DND-41 (cell line): ENCODE results near the gene KRTAP5-10.

Experiments used
- ATAC-seq: fragments of 200-7000 bp; cut with Tn5 transposase; 3 replicates; pipeline ENCODE4 v1.9.1; 2021; ENCODE audit warnings: low read depth; ENCODE audit not compliant: insufficient read depth
- DNase-seq: peaks from one replicate; pipeline ENCODE4 v3.0.0-alpha.2; 2020
- H2AFZ ChIP-seq: 2 replicates; pipeline ENCODE4 v1.6.0; 2012; ENCODE audit warnings: low read depth, low read length
- H3K27ac ChIP-seq: 2 replicates; pipeline ENCODE4 v1.5.1; 2012; ENCODE audit warnings: low read length, inconsistent platforms
- H3K27me3 ChIP-seq: fragments of 200-600 bp; sonication (generic); 2 replicates; pipeline ENCODE4 v1.6.0; 2012; ENCODE audit warnings: low read length, mild to moderate bottlenecking, inconsistent platforms; ENCODE audit not compliant: insufficient read depth, poor library complexity
- H3K36me3 ChIP-seq: 2 replicates; pipeline ENCODE4 v1.5.1; 2012; ENCODE audit warnings: low read length, inconsistent platforms; ENCODE audit not compliant: insufficient read depth
- H3K4me1 ChIP-seq: 2 replicates; pipeline ENCODE4 v1.5.1; 2012; ENCODE audit warnings: mild to moderate bottlenecking, low read length; ENCODE audit not compliant: insufficient read depth
- H3K4me2 ChIP-seq: 2 replicates; pipeline ENCODE4 v1.6.0; 2012; ENCODE audit warnings: mild to moderate bottlenecking, moderate library complexity, low read length, inconsistent platforms; ENCODE audit not compliant: insufficient read depth
- H3K4me3 ChIP-seq, 2 experiments: fragments of 200-600 bp in 1 of 2; shearing (Covaris generic) in 1 of 2; 2 replicates each; pipeline ENCODE4 v1.5.1; 2012 to 2016; ENCODE audit warnings: inconsistent platforms in 2 of 2, low read length in 2 of 2, mild to moderate bottlenecking in 2 of 2, low read depth in 1 of 2, moderate library complexity in 1 of 2
- H3K79me2 ChIP-seq: 2 replicates; pipeline ENCODE4 v1.6.0; 2012; ENCODE audit warnings: low read length, inconsistent platforms; ENCODE audit not compliant: insufficient read depth
- H3K9ac ChIP-seq: 2 replicates; pipeline ENCODE4 v1.6.0; 2012; ENCODE audit warnings: low read depth, mild to moderate bottlenecking, inconsistent platforms, low read length, moderate library complexity
- H3K9me3 ChIP-seq: 2 replicates; pipeline ENCODE4 v1.5.1; 2012; ENCODE audit warnings: low read length, moderate library complexity, mild to moderate bottlenecking, inconsistent platforms; ENCODE audit not compliant: insufficient read depth, severe bottlenecking
- H4K20me1 ChIP-seq: 2 replicates; pipeline ENCODE4 v1.6.0; 2012; ENCODE audit warnings: low read length; ENCODE audit not compliant: insufficient read depth
- CTCF ChIP-seq: IDR thresholded peaks from 2 replicates; pipeline ENCODE4 v1.5.1; 2012; ENCODE audit warnings: borderline replicate concordance, low read length, moderate library complexity, mild to moderate bottlenecking; ENCODE audit not compliant: poor library complexity, severe bottlenecking; ENCODE audit errors: extremely low read depth
- EZH2 ChIP-seq: IDR thresholded peaks from 3 replicates; pipeline ENCODE4 v1.6.1; 2012; ENCODE audit warnings: borderline replicate concordance, low read depth, mild to moderate bottlenecking, moderate library complexity, low read length, inconsistent platforms; ENCODE audit not compliant: severe bottlenecking

KRTAP5-10 gene

GRCh38 chr11:71548716-71549151 lies 16.6 kb upstream of the KRTAP5-10 start:
- Histone ChIP-seq H3K27me3 (peaks cover 4% of the 10 kb centered on the region), H3K9me3 (no peaks in the 10 kb centered on the region), H3K9ac (no peak overlapping the region), H3K4me3 (no peak overlapping the region), H4K20me1 (no peaks in the 10 kb centered on the region), H3K4me2 (no peak overlapping the region), H3K27ac (no peak overlapping the region), H3K36me3 (no peaks in the 10 kb centered on the region), H2AFZ (no peak overlapping the region), H3K4me1 (no peaks in the 10 kb centered on the region), H3K79me2 (no peaks in the 10 kb centered on the region)
- DNase-seq (peak; percentile 13), ATAC-seq (no peak)
- TF ChIP-seq CTCF (no peak), EZH2 (no peak)

- Histone ChIP-seq H3K4me1 (no peaks in the 10 kb centered on the region), H3K9ac (no peak overlapping the region), H2AFZ (no peak overlapping the region), H3K4me3 (no peak overlapping the region), H3K36me3 (no peaks in the 10 kb centered on the region), H4K20me1 (no peaks in the 10 kb centered on the region), H3K27ac (no peak overlapping the region), H3K9me3 (no peaks in the 10 kb centered on the region), H3K27me3 (peaks cover 6% of the 10 kb centered on the region), H3K4me2 (no peak overlapping the region), H3K79me2 (no peaks in the 10 kb centered on the region)
- DNase-seq (no peak), ATAC-seq (no peak)
- TF ChIP-seq EZH2 (no peak), CTCF (no peak)
Measured at GRCh38 chr11:71551711-71552110, 13.7 kb upstream of the KRTAP5-10 start.

- ATAC-seq (no peak), DNase-seq (no peak)
- no peak overlapping the region for H3K4me3 ChIP-seq
- peaks cover 7% of the 10 kb centered on the region for H3K27me3 ChIP-seq
- no peak for TF ChIP-seq CTCF
- no peak for TF ChIP-seq EZH2
- H3K27ac ChIP-seq, result no peak overlapping the region
- no peaks in the 10 kb centered on the region for H3K79me2 ChIP-seq
- no peaks in the 10 kb centered on the region for H3K36me3 ChIP-seq
- H3K9me3 ChIP-seq, result no peaks in the 10 kb centered on the region
- no peak overlapping the region for H3K9ac ChIP-seq
- H3K4me2 ChIP-seq, result no peak overlapping the region
- no peaks in the 10 kb centered on the region for H4K20me1 ChIP-seq
- H3K4me1 ChIP-seq, result no peaks in the 10 kb centered on the region
- no peak overlapping the region for H2AFZ ChIP-seq
Measured at GRCh38 chr11:71554996-71555395, 10.4 kb upstream of the KRTAP5-10 start.

GRCh38 chr11:71555508-71555907 lies 9.9 kb upstream of the KRTAP5-10 start:
- Histone ChIP-seq H3K27me3 (peaks cover 7% of the 10 kb centered on the region), H3K9me3 (no peaks in the 10 kb centered on the region), H3K4me3 (no peak overlapping the region), H3K27ac (no peak overlapping the region), H3K79me2 (no peaks in the 10 kb centered on the region), H3K36me3 (no peaks in the 10 kb centered on the region), H4K20me1 (no peaks in the 10 kb centered on the region), H3K9ac (no peak overlapping the region), H3K4me2 (no peak overlapping the region), H3K4me1 (no peaks in the 10 kb centered on the region), H2AFZ (no peak overlapping the region)
- ATAC-seq, result no peak
- DNase-seq, result no peak
- no peak for TF ChIP-seq CTCF
- TF ChIP-seq EZH2, result no peak
